Measurements from ENCODE around the gene ING5.

GRCh38 chr2:241652142-241652541 lies 49.7 kb upstream of the ING5 start:
- TF ChIP-seq CTCF (IDR thresholded peaks at IDR 0.05; ENCODE audit: insufficient read depth, low read length, poor library complexity, severe bottlenecking) (no peak), EZH2phosphoT487 (conservative IDR thresholded peaks at IDR 0.05; ENCODE audit: low read length) (no peak)
